Panc1 (cell line): ENCODE results near the gene SPATA18.

ENCODE experiments used
- CTCF ChIP-seq: fragments of 450-650 bp; IDR thresholded peaks from 2 replicates; pipeline ENCODE4 v1.5.1; 2017; ENCODE audit warnings: mild to moderate bottlenecking
- POLR2AphosphoS5 ChIP-seq: IDR thresholded peaks from 2 replicates; pipeline ENCODE4 v1.6.1; 2012; ENCODE audit warnings: mild to moderate bottlenecking, low read depth, low read length, moderate library complexity
- REST ChIP-seq, 2 experiments: IDR thresholded peaks; 2 replicates each; pipeline ENCODE4 v1.6.1; 2011 to 2012; ENCODE audit warnings: low read depth in 2 of 2, control low read depth in 1 of 2, low read length in 1 of 2, mild to moderate bottlenecking in 1 of 2, moderate library complexity in 1 of 2; ENCODE audit not compliant: insufficient read depth in 1 of 2
- SIN3A ChIP-seq: IDR thresholded peaks from 2 replicates; pipeline ENCODE4 v1.6.1; 2012; ENCODE audit warnings: low read depth, mild to moderate bottlenecking, low read length, moderate library complexity, borderline replicate concordance; ENCODE audit not compliant: insufficient read depth
- TCF7L2 ChIP-seq: IDR thresholded peaks from 2 replicates; pipeline ENCODE4 v1.6.1; 2011; ENCODE audit warnings: mild to moderate bottlenecking, low read depth, low read length, inconsistent platforms

GRCh38 chr4:52071791-52072546 lies 20.9 kb downstream of the SPATA18 start:
- no peak for TF ChIP-seq CTCF
- TF ChIP-seq REST (IDR thresholded peaks at IDR 0.05; ENCODE audit: insufficient read depth in 1 of 2, low read depth in 2 of 2, low read length in 1 of 2) = no peak
- TF ChIP-seq SIN3A = no peak
- no peak for TF ChIP-seq POLR2AphosphoS5
- no peak for TF ChIP-seq TCF7L2
